ENCODE data around the gene NDUFA6. TPM values are rescaled to one million over a fixed set of nuclear protein-coding genes. Genes with fewer than 3 reads are reported as not detected.
"Not testable (repeated sequence)": the region's sequence is repeated elsewhere in the genome, so short reads cannot be mapped to it uniquely, and the experiment has no call there.

The NDUFA6 gene
- total RNA-seq, 6 experiments from 2014 or later, result 69.6 to 90.2 (median 81.9) TPM

DNA sequence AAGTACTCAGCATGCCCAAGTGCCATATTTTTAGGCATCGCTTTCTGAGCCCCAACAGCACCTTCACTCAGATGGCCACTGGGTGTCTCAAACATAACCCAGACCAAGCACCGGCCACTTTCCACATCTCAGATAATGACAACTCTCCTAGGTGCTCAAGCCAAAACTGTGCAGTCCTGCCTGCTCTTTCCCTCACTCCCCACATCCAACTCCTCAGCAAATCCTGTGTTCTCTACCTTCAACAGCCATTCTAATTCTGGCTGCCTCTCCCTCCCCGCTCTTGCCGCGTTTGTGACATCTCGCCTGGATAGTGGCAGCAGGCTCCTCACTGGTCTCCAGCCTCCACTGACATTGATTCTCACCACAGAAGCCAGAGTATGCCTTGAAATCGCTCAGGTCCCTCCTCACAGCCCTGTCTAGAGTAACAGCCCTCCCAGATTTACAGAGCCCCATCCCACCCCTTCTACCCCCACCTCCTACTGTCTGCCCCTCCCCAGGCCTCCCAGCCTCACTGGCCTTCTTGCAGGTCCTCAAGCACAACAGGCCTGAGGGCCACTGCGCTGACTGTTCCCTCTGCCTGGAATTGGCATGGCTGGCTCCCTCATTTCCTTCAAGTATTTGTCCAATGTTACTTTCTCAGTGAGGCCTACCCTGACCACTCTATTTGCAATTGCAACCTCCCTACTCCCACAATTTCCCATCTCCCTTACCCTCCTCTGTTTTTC, 17.8 kb downstream of the NDUFA6 start:
- peak overlapping the region; percentile 78 for H3K27ac Mint-ChIP-seq
- H3K36me3 Mint-ChIP-seq (ENCODE audit: low read depth), result peaks cover 10% of the 10 kb centered on the region
- H3K4me1 Mint-ChIP-seq (ENCODE audit: low read depth), result peaks cover 42% of the 10 kb centered on the region
- peak overlapping the region; percentile 76; the same call in 1 of the 2 replicates for H3K4me3 Mint-ChIP-seq
- TF ChIP-seq, protein P1, sequence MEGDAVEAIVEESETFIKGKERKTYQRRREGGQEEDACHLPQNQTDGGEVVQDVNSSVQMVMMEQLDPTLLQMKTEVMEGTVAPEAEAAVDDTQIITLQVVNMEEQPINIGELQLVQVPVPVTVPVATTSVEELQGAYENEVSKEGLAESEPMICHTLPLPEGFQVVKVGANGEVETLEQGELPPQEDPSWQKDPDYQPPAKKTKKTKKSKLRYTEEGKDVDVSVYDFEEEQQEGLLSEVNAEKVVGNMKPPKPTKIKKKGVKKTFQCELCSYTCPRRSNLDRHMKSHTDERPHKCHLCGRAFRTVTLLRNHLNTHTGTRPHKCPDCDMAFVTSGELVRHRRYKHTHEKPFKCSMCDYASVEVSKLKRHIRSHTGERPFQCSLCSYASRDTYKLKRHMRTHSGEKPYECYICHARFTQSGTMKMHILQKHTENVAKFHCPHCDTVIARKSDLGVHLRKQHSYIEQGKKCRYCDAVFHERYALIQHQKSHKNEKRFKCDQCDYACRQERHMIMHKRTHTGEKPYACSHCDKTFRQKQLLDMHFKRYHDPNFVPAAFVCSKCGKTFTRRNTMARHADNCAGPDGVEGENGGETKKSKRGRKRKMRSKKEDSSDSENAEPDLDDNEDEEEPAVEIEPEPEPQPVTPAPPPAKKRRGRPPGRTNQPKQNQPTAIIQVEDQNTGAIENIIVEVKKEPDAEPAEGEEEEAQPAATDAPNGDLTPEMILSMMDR (IDR thresholded peaks at IDR 0.05), result peak; percentile 44
- no peaks in the 10 kb centered on the region for H3K9me3 Mint-ChIP-seq
- peaks cover 2% of the 10 kb centered on the region for H3K27me3 Mint-ChIP-seq (ENCODE audit: insufficient read depth)
- DNase-seq, result no peak

- not testable (repeated sequence) for H3K27me3 Mint-ChIP-seq (ENCODE audit: insufficient read depth)
- Mint-ChIP-seq H3K27ac (peak overlapping the region; percentile 93), H3K4me3 (peak overlapping the region; percentile 93)
These were observed 19.1 kb downstream of the NDUFA6 start for GRCh38 chr22:42071508-42071907.

GRCh38 chr22:42070517-42071422, 19.8 kb downstream of the NDUFA6 start, which contains the start of gene NAGA:
TSS of gene NAGA (minus strand) at chr22:42070812. CDS start at chr22:42070297, 515 bp downstream.
- DNase-seq, result peak; percentile 93
- TF ChIP-seq, protein P1 (IDR thresholded peaks at IDR 0.05), result no peak
- peak within 1 kb of the TSS; percentile 93 for H3K27ac Mint-ChIP-seq
- peak within 1 kb of the TSS; percentile 93 for H3K4me3 Mint-ChIP-seq
- peaks cover 2% of the 10 kb centered on the region for H3K27me3 Mint-ChIP-seq (ENCODE audit: insufficient read depth)
- no peaks in the 10 kb centered on the region for H3K9me3 Mint-ChIP-seq
- peaks cover 8% of the 10 kb centered on the region for H3K36me3 Mint-ChIP-seq (ENCODE audit: low read depth)
- peaks cover 40% of the 10 kb centered on the region for H3K4me1 Mint-ChIP-seq (ENCODE audit: low read depth)

More at GRCh38 chr22:42071508-42071907, 19.1 kb downstream of the NDUFA6 start:
- not testable (repeated sequence) for H3K9me3 Mint-ChIP-seq, DNase-seq
- H3K4me1 Mint-ChIP-seq (ENCODE audit: low read depth), result peaks cover 42% of the 10 kb centered on the region
- H3K36me3 Mint-ChIP-seq (ENCODE audit: low read depth), result peaks cover 10% of the 10 kb centered on the region

DNA sequence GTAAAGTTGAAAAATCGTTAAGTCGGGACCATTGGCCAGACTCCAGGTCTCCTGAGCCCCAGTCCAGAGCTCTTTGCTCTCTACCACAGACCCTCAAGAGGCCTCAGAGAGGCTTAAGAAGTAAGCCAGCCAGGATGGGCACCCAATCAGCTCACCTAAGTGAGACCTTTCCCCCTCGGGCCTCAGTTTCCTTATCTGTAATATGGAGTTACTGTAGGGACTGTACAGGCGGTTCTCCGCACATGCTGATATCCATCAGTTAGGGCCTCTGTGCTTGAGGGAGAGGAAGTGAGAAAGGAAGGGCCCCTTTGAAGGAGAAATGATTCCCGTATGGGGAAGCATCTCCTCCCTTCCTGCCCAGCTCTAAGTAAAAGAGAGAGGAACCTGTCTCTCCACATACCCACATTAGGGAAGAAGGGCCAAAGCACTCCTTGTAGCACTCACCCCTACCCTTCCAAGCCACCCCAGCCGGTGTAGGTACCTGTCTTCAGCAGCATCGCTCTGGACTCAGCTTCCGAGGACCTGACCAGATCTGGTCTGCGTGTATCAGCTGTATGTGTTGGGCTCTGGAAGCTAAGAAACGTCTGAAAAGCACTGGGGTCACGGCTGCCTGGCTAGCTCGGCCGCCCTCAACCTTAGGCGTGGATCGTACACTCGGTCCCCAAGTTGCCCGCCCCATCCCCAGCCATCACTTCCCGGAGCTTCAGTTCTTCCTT, 20.6 kb downstream of the NDUFA6 start:
- peaks cover 32% of the 10 kb centered on the region for H3K4me1 Mint-ChIP-seq (ENCODE audit: low read depth)
- H3K4me3 Mint-ChIP-seq, result peak overlapping the region; percentile 93
- H3K27ac Mint-ChIP-seq, result peak overlapping the region; percentile 93
- H3K36me3 Mint-ChIP-seq (ENCODE audit: low read depth), result peaks cover 2% of the 10 kb centered on the region; the same call in 1 of the 2 replicates
- TF ChIP-seq, protein P1 (IDR thresholded peaks at IDR 0.05), result no peak
- H3K9me3 Mint-ChIP-seq, result no peaks in the 10 kb centered on the region
- DNase-seq, result no peak
- H3K27me3 Mint-ChIP-seq (ENCODE audit: insufficient read depth), result peaks cover 2% of the 10 kb centered on the region

DNA sequence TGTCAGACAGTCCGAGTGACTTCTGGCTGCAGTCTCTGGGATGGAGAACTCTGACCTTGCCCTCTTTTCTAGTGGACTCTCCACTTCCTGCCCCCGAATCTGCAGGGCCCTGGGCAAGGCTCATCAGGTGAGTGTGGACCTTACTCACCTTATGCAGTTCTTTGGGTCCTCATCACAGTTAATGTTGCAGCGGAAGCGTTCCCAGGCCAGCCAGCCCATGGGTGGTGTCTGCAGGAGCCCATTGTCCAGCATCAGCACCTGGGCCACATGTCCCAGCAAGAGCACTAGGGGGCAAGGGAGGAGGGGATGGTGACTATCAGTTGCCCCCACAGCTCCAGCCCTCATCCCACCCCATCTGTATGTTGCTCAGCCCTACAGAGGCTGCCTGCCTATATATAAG, 22.3 kb downstream of the NDUFA6 start:
- Mint-ChIP-seq H3K27me3 (ENCODE audit: insufficient read depth) (no peaks in the 10 kb centered on the region; the same call in 1 of the 2 replicates), H3K27ac (no peak overlapping the region), H3K4me1 (ENCODE audit: low read depth) (peaks cover 25% of the 10 kb centered on the region), H3K9me3 (no peaks in the 10 kb centered on the region), H3K4me3 (no peak overlapping the region), H3K36me3 (ENCODE audit: low read depth) (no peaks in the 10 kb centered on the region)
- DNase-seq, result no peak
- TF ChIP-seq, protein P1 (IDR thresholded peaks at IDR 0.05), result no peak
